ENCODE data around the gene ZNF490. TPM values are rescaled to one million over a fixed set of nuclear protein-coding genes. Genes with fewer than 3 reads are reported as not detected.
A peak's percentile ranks its signal among the peaks of the same experiment; 100 is the strongest.

Gene ZNF490
- total and polyA plus RNA-seq, 2 experiments from 2014 or later: 2.7 to 4.0 TPM

DNA sequence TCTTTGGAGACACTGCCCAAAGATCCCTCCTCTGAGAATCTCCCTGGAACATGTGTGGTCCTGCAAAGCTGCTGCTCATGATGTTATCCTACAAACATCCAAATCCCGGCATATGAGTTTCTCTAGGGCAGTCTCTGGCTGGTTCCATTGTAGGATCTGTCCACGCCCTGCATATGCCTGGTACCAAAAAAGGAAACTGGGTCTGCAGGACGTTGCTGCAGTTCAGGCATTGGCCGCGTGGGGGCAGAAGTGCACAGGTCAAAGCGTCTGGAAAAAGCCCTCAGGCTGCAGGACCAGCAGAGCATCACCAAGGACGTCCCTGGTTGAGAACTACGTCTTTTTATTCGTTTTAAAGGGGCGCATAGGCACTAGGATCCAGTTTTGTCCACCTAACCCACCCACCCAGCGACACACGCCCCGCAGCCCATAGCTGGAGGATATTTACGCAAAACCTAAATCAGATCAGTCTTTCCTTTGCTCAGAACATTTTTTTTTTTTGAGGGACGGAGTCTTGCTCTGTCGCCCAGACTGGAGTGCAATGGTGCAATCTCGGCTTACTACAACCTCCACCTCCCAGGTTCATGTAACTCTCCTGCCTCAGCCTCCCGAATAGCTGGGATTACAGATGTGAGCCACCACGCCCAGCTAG, 46.5 kb downstream of the ZNF490 start:
- Histone ChIP-seq H2AFZ (peak overlapping the region; percentile 79), H3K4me1 (ENCODE audit: insufficient read depth) (0 out of 2 replicates have a peak, but pooled peaks cover 3% of the 10 kb centered on the region), H3K9me3 (ENCODE audit: low read depth) (no peaks in the 10 kb centered on the region), H3K36me3 (ENCODE audit: low read depth) (no peaks in the 10 kb centered on the region), H3F3A (ENCODE audit: insufficient read depth) (peaks cover 4% of the 10 kb centered on the region; the same call in 1 of the 2 replicates), H3K9ac (no peak overlapping the region), H3K27me3 (replicated peaks; ENCODE audit: insufficient read depth) (no peaks in the 10 kb centered on the region), H3K79me2 (ENCODE audit: insufficient read depth) (no peaks in the 10 kb centered on the region), H4K20me1 (ENCODE audit: insufficient read depth) (no peaks in the 10 kb centered on the region), H3K27ac (no peak overlapping the region), H3K4me3 (no peak overlapping the region), H3K9me2 (ENCODE audit: insufficient read depth) (no peaks in the 10 kb centered on the region), H3K4me2 (ENCODE audit: unreplicated experiment) (peak overlapping the region; percentile 25)
- TF ChIP-seq EZH2phosphoT487 (IDR thresholded peaks at IDR 0.05; ENCODE audit: insufficient read depth, low read depth) (no peak), EZH2 (IDR thresholded peaks at IDR 0.05; ENCODE audit: insufficient read depth, poor library complexity, severe bottlenecking) (no peak)
- WGBS, 2 experiments (ENCODE audit: low coverage in 1 of 2, low lambda C conversion rate in 2 of 2, missing lambda C conversion rate in 2 of 2): 14 to 17% methylated on average over 18 to 19 of the region's 19 CpGs
- in situ Hi-C loops (cut with MboI): loop anchor here (10.0 kb wide), 1 partner anchor 111 kb away; no protein-coding TSS in a partner anchor
- DNase-seq: peak; percentile 93

DNA sequence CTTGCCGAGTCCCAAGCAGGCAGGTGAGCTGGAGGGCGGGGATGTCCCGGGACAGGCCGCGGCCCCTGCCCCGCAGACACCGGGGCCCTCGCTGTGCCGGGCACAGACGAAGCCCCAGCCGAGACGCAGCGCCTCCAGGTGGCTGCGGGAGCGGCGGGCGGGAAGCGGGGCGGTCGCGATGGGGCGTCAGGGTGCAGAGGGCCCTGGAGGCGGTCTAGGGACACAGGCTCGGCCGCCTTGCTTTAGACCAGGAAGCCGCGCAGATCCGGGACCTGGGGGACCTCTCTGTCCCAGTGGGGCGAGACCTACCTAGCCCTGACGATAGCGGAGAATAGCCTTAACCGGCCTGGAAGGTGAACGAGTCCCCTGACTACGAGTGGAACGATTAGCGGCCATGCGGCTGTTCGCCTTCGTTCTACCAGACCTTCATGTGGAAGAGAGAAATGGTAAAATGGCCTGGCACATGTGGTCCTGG, 55.1 kb downstream of the ZNF490 start:
- Histone ChIP-seq H3K4me2 (ENCODE audit: unreplicated experiment) (no peak overlapping the region), H3K9me2 (ENCODE audit: insufficient read depth) (no peaks in the 10 kb centered on the region), H3F3A (ENCODE audit: insufficient read depth) (peaks cover 9% of the 10 kb centered on the region; the same call in 1 of the 2 replicates), H3K4me3 (no peak overlapping the region), H4K20me1 (ENCODE audit: insufficient read depth) (no peaks in the 10 kb centered on the region), H3K27ac (no peak overlapping the region), H3K36me3 (ENCODE audit: low read depth) (no peaks in the 10 kb centered on the region), H3K79me2 (ENCODE audit: insufficient read depth) (peaks cover 2% of the 10 kb centered on the region), H2AFZ (no peak overlapping the region), H3K27me3 (replicated peaks; ENCODE audit: insufficient read depth) (no peaks in the 10 kb centered on the region), H3K9ac (no peak overlapping the region), H3K4me1 (ENCODE audit: insufficient read depth) (peaks cover 9% of the 10 kb centered on the region), H3K9me3 (ENCODE audit: low read depth) (no peaks in the 10 kb centered on the region)
- in situ Hi-C loops (cut with MboI): no loop called here
- TF ChIP-seq EZH2phosphoT487 (IDR thresholded peaks at IDR 0.05; ENCODE audit: insufficient read depth, low read depth) (no peak), EZH2 (IDR thresholded peaks at IDR 0.05; ENCODE audit: insufficient read depth, poor library complexity, severe bottlenecking) (no peak)
- DNase-seq: no peak
- 60 to 76% methylated on average over 16 to 37 of the region's 39 CpGs for WGBS, 2 experiments (ENCODE audit: low coverage in 1 of 2, low lambda C conversion rate in 2 of 2, missing lambda C conversion rate in 2 of 2)

DNA sequence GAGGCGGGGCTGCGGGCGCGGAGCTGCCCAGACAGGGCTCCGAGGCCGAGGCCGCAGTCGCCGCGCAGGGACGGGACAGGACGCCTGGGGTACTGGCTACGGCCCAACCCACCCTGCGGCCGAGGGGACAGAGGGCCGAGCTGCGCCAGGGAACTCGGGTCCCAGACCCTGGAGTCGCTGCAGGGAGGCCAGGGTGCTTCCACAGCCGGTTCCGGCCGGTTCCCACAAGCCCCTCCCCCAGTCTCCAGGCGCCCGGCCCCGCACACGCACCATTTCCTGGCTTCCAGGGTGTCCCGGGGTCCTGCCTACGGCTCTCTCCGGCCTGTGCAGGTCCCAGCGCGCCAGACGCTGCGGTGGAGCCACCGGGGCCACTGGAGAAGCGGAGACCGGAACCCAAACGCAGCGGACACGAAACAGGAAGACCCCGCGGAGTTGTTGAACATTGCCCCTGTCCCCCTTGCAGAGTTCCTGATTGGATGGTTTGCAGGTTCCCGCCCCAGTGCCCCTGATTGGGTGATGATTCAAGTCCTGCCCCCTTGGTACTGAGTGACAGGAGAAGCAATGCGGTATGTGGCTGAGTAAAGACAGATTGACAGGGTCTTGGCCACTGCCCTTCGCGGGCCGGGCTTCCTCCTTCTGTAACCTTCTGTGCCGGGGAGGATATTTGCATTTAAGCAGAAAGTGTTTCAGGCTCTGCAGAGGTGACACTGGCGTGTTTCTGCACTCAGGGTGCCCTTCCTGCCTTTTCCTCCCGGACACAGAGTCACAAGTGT, 59.4 kb downstream of the ZNF490 start, which contains the start of gene ZNF564:
TSS of gene ZNF564 (minus strand) at position 423 of the 773 bp plus-strand sequence. CDS start at position 273, 150 bp downstream.
- Histone ChIP-seq H3F3A (ENCODE audit: insufficient read depth) (peaks cover 9% of the 10 kb centered on the region; the same call in 1 of the 2 replicates), H3K4me3 (peak within 1 kb of the TSS; percentile 91), H3K36me3 (ENCODE audit: low read depth) (peaks cover 9% of the 10 kb centered on the region), H3K9me3 (ENCODE audit: low read depth) (no peaks in the 10 kb centered on the region), H4K20me1 (ENCODE audit: insufficient read depth) (no peaks in the 10 kb centered on the region), H3K4me1 (ENCODE audit: insufficient read depth) (peaks cover 9% of the 10 kb centered on the region), H3K27me3 (replicated peaks; ENCODE audit: insufficient read depth) (no peaks in the 10 kb centered on the region), H3K4me2 (ENCODE audit: unreplicated experiment) (peak within 1 kb of the TSS; percentile 86), H2AFZ (peak within 1 kb of the TSS; percentile 91), H3K79me2 (ENCODE audit: insufficient read depth) (peaks cover 44% of the 10 kb centered on the region), H3K9me2 (ENCODE audit: insufficient read depth) (no peaks in the 10 kb centered on the region), H3K9ac (peak within 1 kb of the TSS; percentile 91), H3K27ac (peak within 1 kb of the TSS; percentile 93)
- WGBS, 2 experiments (ENCODE audit: low coverage in 1 of 2, low lambda C conversion rate in 2 of 2, missing lambda C conversion rate in 2 of 2): 0 to 1% methylated on average over 39 to 43 of the region's 49 CpGs
- TF ChIP-seq EZH2 (IDR thresholded peaks at IDR 0.05; ENCODE audit: insufficient read depth, poor library complexity, severe bottlenecking) (no peak), EZH2phosphoT487 (IDR thresholded peaks at IDR 0.05; ENCODE audit: insufficient read depth, low read depth) (no peak)
- in situ Hi-C loops (cut with MboI): no loop called here
- DNase-seq: peak; percentile 98

DNA sequence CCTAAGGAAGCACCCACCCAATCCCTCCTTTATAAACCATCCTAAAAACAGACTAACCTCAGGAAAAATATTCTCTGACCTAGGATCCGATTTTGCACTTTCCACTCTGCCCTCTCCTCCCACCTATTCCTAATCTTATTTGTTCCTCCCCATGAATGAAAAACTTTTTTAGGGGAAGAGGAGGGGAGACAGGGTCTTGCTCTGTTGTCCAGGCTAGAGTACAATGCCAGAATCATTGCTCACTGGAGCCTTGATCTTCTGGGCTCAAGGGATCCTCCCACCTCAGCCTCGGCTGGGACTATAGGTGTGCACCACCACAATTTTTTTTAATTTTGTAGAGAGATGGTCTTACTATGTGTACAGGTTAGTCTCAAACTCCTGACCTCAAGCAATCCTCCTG, 63.7 kb downstream of the ZNF490 start:
- H3K4me2 ChIP-seq (ENCODE audit: unreplicated experiment): no peak overlapping the region
- H3K27ac ChIP-seq: no peak overlapping the region
- H4K20me1 ChIP-seq (ENCODE audit: insufficient read depth): 0 out of 2 replicates have a peak, but pooled peaks cover 6% of the 10 kb centered on the region
- no peak overlapping the region for H2AFZ ChIP-seq
- no peak overlapping the region for H3K4me3 ChIP-seq
- H3K9ac ChIP-seq: no peak overlapping the region
- peaks cover under 1% of the 10 kb centered on the region; the same call in 1 of the 2 replicates for H3K4me1 ChIP-seq (ENCODE audit: insufficient read depth)
- TF ChIP-seq EZH2phosphoT487 (IDR thresholded peaks at IDR 0.05; ENCODE audit: insufficient read depth, low read depth): no peak
- TF ChIP-seq EZH2 (IDR thresholded peaks at IDR 0.05; ENCODE audit: insufficient read depth, poor library complexity, severe bottlenecking): no peak
- in situ Hi-C loops (cut with MboI): no loop called here
- peaks cover 9% of the 10 kb centered on the region for H3K36me3 ChIP-seq (ENCODE audit: low read depth)
- no peaks in the 10 kb centered on the region for H3K27me3 ChIP-seq (replicated peaks; ENCODE audit: insufficient read depth)
- no peaks in the 10 kb centered on the region for H3K9me3 ChIP-seq (ENCODE audit: low read depth)
- no peak for DNase-seq
- no peaks in the 10 kb centered on the region for H3K9me2 ChIP-seq (ENCODE audit: insufficient read depth)
- peaks cover 87% of the 10 kb centered on the region for H3K79me2 ChIP-seq (ENCODE audit: insufficient read depth)
- 72 to 87% methylated on average over 2 of the region's 2 CpGs for WGBS, 2 experiments (ENCODE audit: low coverage in 1 of 2, low lambda C conversion rate in 2 of 2, missing lambda C conversion rate in 2 of 2)
- H3F3A ChIP-seq (ENCODE audit: insufficient read depth): peaks cover 14% of the 10 kb centered on the region
